ENCODE results near the gene USP15.

Gene USP15

DNA sequence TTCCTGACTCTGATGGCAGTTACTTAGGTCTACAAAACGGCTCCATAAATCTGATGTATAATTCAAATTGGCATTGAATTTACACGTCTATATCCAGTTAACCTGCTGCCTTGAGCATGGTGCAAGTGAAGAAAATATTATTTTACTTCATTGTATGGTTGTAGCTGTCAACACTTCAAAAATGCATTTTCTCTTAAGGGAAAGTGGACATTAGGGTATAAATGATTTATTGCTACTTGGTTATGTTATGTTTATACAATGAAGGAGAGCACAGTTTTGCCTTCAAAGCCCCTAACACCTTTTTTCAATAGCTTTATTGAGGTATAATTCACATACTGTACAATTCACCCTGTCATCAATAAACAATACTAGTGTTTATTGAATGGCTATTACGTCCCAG, 2.0 kb upstream of the USP15 start:
- H3K9me3 ChIP-seq (ENCODE audit: control insufficient read depth, insufficient read depth, low read depth, low read length), result no peaks in the 10 kb centered on the region
- no peaks in the 10 kb centered on the region for H3K36me3 ChIP-seq (ENCODE audit: control insufficient read depth, insufficient read depth, low read length)
- H3K27me3 ChIP-seq (ENCODE audit: control insufficient read depth, insufficient read depth, low read length), result no peaks in the 10 kb centered on the region
- H3K4me3 ChIP-seq (ENCODE audit: low read depth, low read length), result no peak overlapping the region
- H3K4me1 ChIP-seq (ENCODE audit: control insufficient read depth, insufficient read depth, low read length), result peaks cover 11% of the 10 kb centered on the region; the same call in 1 of the 2 replicates
- no peak overlapping the region for H3K9ac ChIP-seq (ENCODE audit: low read length)
- no peak overlapping the region for H3K27ac ChIP-seq (ENCODE audit: low read depth, low read length)

DNA sequence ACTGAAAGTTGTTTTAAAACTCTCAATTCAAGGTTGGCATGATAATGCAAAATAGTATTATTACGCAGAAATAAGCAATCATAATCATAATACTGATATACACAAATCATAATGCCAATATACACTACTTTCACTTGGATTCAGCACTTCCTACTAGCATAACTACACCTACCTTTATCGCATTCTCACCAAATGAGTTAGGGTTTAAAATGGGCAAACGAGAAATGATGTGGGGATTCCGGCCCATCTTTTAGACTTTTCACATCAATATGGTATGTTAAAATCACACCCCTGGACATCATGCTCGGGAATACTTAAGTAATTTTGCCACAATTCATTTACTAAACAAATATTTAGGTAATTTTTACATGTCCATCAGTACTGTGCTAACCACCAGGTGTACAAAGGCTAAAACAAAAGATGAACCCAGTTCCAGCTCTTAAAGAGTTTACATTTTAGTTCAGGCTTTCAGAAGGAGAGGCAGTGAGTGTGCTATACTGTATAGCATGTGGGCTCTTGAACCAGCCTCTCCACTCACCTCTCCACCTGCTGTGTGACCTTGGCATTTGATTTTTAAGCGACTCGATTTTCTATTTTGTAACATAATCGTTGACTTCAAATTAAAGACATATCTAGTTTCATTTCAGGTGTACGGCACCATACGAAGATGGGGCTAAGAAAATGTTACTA, 1.1 kb upstream of the USP15 start:
- Histone ChIP-seq H3K9ac (ENCODE audit: low read length) (peak overlapping the region; percentile 70), H3K4me1 (ENCODE audit: control insufficient read depth, insufficient read depth, low read length) (peaks cover 11% of the 10 kb centered on the region; the same call in 1 of the 2 replicates), H3K9me3 (ENCODE audit: control insufficient read depth, insufficient read depth, low read depth, low read length) (no peaks in the 10 kb centered on the region), H3K4me3 (ENCODE audit: low read depth, low read length) (peak overlapping the region; percentile 100), H3K27me3 (ENCODE audit: control insufficient read depth, insufficient read depth, low read length) (no peaks in the 10 kb centered on the region), H3K36me3 (ENCODE audit: control insufficient read depth, insufficient read depth, low read length) (no peaks in the 10 kb centered on the region), H3K27ac (ENCODE audit: low read depth, low read length) (peak overlapping the region; percentile 16; the same call in 1 of the 2 replicates)

DNA sequence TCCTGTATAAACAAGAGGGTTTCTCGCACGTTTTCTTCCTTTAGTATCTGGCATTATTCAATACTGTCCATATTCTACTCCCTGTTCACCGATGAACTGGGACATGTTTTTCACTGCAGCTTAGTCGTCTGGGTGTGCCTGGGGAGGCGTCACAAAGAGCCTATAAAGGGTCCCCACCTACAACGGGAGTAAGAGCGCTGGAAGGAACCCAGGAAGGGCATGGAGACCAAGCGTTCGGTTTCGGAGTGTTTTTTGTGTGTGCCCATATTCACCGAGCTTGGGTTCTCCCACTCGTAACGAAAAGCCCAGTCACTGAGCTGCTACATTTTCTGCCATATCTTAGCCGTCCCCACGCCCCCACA, 592 bp upstream of the USP15 start:
- Histone ChIP-seq H3K36me3 (ENCODE audit: control insufficient read depth, insufficient read depth, low read length) (no peaks in the 10 kb centered on the region), H3K9me3 (ENCODE audit: control insufficient read depth, insufficient read depth, low read depth, low read length) (no peaks in the 10 kb centered on the region), H3K4me3 (ENCODE audit: low read depth, low read length) (peak overlapping the region; percentile 100), H3K27ac (ENCODE audit: low read depth, low read length) (peak overlapping the region; percentile 16), H3K9ac (ENCODE audit: low read length) (peak overlapping the region; percentile 70), H3K27me3 (ENCODE audit: control insufficient read depth, insufficient read depth, low read length) (no peaks in the 10 kb centered on the region), H3K4me1 (ENCODE audit: control insufficient read depth, insufficient read depth, low read length) (peaks cover 11% of the 10 kb centered on the region; the same call in 1 of the 2 replicates)

DNA sequence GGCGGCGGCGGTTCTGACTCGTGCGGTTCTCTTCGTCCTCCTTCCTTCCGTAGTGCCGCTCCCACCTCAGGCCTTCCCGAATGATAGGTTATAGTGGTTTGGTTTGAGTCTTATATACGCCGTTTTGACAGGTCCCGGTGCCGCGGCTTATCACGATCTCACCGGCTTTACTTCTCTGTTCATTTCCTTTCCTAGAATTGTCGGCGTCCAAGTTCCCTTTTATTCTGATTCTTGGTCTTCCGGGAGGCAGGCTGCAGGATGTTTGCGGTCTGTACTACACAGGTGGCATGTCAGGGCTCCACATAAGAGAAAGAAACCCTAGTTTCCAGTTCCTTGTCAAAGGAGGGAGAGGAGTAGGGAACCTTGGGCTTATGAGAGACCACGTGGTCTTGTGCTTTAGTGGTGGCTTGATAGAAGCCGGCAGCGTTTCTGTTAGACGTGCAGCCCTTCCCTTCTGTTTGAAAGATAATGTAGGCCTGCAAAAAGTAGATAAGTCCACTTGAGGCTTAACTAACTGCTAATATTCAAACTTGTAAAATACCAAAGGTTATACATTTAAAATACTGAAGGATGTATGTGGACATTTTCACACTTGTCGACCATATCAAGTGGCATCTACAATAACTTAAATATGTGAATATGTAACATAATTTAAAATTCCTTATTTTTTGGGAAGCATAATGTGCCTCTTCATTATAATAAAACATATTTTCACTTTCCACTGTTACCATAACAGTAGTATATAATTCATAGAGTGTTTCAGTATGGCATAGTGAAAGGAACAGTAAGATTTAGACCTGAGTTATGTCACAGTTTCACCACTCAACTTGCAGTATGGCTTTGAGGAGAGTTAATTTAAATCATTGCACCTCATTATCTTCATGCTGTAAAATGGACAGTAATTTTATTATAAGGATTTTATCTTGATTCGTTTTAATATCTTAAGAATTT, 804 bp downstream of the USP15 start:
- peak overlapping the region; percentile 100 for H3K4me3 ChIP-seq (ENCODE audit: low read depth, low read length)
- no peaks in the 10 kb centered on the region for H3K9me3 ChIP-seq (ENCODE audit: control insufficient read depth, insufficient read depth, low read depth, low read length)
- peaks cover 11% of the 10 kb centered on the region; the same call in 1 of the 2 replicates for H3K4me1 ChIP-seq (ENCODE audit: control insufficient read depth, insufficient read depth, low read length)
- H3K36me3 ChIP-seq (ENCODE audit: control insufficient read depth, insufficient read depth, low read length), result no peaks in the 10 kb centered on the region
- peak overlapping the region; percentile 10; the same call in 1 of the 2 replicates for H3K27ac ChIP-seq (ENCODE audit: low read depth, low read length)
- H3K27me3 ChIP-seq (ENCODE audit: control insufficient read depth, insufficient read depth, low read length), result no peaks in the 10 kb centered on the region
- peak overlapping the region; percentile 70 for H3K9ac ChIP-seq (ENCODE audit: low read length)

DNA sequence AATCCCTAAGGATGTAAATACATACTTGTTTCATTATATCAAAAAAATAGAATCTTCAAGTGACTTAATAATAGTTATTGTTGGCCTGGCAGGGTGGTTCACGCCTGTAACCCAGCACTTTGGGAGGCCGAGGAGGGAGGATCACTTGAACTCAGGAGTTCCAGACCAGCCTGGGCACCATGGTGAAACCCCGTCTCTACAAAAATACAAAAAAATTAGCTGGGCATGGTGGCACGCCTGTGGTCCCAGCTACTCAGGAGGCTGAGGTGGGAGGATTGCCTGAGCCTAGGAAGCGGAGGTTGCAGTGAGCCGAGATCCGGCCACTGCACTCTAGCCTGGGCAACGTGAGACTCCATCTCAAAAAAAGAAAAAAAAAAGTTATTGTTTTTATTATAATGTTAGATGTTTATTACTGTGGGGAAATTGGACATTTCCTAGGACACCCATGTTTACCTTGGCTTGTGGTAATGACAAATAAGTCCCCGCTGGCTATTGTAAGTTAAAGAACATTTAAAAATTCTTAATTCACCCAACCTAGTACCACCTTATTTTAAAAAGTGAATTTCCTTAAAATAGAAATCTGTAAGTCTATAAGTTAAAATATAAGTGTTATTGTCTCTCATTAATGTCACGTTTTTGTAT, 1.8 kb downstream of the USP15 start:
- no peaks in the 10 kb centered on the region for H3K9me3 ChIP-seq (ENCODE audit: control insufficient read depth, insufficient read depth, low read depth, low read length)
- no peak overlapping the region for H3K9ac ChIP-seq (ENCODE audit: low read length)
- H3K27me3 ChIP-seq (ENCODE audit: control insufficient read depth, insufficient read depth, low read length), result no peaks in the 10 kb centered on the region
- H3K4me3 ChIP-seq (ENCODE audit: low read depth, low read length), result peak overlapping the region; percentile 100; the same call in 1 of the 2 replicates
- no peaks in the 10 kb centered on the region for H3K36me3 ChIP-seq (ENCODE audit: control insufficient read depth, insufficient read depth, low read length)
- H3K4me1 ChIP-seq (ENCODE audit: control insufficient read depth, insufficient read depth, low read length), result peaks cover 11% of the 10 kb centered on the region; the same call in 1 of the 2 replicates
- H3K27ac ChIP-seq (ENCODE audit: low read depth, low read length), result no peak overlapping the region

DNA sequence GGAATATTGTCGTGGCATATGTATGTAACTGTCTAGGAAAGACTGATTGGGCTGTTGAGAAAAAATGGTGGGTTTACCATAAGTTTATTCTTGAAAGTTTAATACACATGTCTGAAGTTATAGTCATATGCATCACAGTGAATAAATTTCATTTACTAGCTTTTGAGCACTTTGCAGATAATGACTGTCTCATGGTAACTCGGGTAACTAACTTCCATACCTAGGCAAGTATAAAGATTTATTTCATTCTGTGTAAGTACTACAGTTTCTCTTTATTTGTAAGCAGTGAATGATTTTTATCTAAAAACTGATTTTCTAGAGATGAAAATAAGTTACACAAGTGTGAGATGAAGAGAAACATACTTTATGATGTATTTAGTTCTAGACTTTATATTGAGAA, 3.0 kb downstream of the USP15 start:
- Histone ChIP-seq H3K36me3 (ENCODE audit: control insufficient read depth, insufficient read depth, low read length) (no peaks in the 10 kb centered on the region), H3K27me3 (ENCODE audit: control insufficient read depth, insufficient read depth, low read length) (no peaks in the 10 kb centered on the region), H3K9me3 (ENCODE audit: control insufficient read depth, insufficient read depth, low read depth, low read length) (no peaks in the 10 kb centered on the region), H3K4me3 (ENCODE audit: low read depth, low read length) (no peak overlapping the region), H3K4me1 (ENCODE audit: control insufficient read depth, insufficient read depth, low read length) (peaks cover 5% of the 10 kb centered on the region; the same call in 1 of the 2 replicates), H3K27ac (ENCODE audit: low read depth, low read length) (no peak overlapping the region), H3K9ac (ENCODE audit: low read length) (no peak overlapping the region)

DNA sequence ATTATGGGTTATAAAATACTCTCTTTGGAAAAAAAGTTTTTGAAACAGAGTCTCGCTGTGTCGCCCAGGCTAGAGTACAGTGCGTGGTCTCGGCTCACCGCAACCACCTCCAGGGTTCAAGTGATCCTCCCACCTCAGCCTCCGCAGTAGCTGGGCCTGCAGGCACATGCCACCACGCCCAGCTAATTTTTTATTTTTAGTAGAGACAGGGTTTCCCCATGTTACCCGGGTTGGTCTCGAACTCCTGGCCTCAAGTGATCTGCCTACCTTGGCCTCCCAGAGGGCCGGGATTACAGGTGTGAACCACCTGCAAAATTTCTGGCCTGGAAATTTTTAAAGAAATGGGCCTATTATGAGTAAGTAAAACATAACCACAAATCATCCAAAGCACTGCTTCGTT, 3.8 kb downstream of the USP15 start:
- no peaks in the 10 kb centered on the region for H3K9me3 ChIP-seq (ENCODE audit: control insufficient read depth, insufficient read depth, low read depth, low read length)
- no peaks in the 10 kb centered on the region for H3K27me3 ChIP-seq (ENCODE audit: control insufficient read depth, insufficient read depth, low read length)
- H3K4me1 ChIP-seq (ENCODE audit: control insufficient read depth, insufficient read depth, low read length), result peaks cover 3% of the 10 kb centered on the region; the same call in 1 of the 2 replicates
- no peak overlapping the region for H3K4me3 ChIP-seq (ENCODE audit: low read depth, low read length)
- no peaks in the 10 kb centered on the region for H3K36me3 ChIP-seq (ENCODE audit: control insufficient read depth, insufficient read depth, low read length)
- no peak overlapping the region for H3K27ac ChIP-seq (ENCODE audit: low read depth, low read length)
- no peak overlapping the region for H3K9ac ChIP-seq (ENCODE audit: low read length)

DNA sequence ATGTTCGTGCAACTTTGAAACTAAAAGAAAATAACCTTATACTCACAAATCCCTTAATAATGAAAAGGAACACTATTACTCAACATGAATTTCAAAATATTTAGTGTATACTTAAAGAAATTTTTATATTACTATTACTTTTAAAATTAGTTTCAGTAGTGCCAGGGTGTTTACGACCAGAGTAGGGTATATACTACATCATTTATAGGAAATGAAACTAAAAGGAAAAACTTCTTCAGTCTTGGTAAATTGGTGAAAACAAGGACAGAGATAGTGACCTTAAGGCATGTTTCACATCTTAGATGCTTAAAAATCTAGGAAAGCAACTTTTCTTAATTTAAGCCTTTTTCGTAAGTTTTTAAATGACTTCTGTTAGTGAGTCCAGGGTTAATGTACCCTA, 4.5 kb downstream of the USP15 start:
- H3K27ac ChIP-seq (ENCODE audit: low read depth, low read length), result no peak overlapping the region
- no peak overlapping the region for H3K9ac ChIP-seq (ENCODE audit: low read length)
- H3K36me3 ChIP-seq (ENCODE audit: control insufficient read depth, insufficient read depth, low read length), result no peaks in the 10 kb centered on the region

DNA sequence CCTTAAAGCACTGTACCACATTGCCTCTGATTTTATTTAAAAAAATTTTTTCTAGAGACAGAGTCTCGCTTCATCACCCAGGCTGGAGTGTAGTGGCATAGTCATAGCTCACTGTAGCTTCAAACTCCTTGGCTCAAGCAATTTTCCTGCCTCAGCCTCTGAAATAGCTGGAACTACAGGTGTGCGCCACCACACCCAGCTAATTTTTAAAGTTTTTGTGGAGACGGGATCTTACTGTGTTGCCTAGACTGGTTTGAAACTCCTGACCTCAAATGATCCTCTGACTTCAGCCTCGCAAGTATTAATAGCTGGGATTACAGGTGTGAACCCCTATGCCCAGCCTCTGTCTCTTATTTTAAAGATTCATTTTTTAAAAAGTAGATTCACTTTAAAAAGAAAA, 5.3 kb downstream of the USP15 start:
- H3K9ac ChIP-seq (ENCODE audit: low read length), result no peak overlapping the region
- H3K9me3 ChIP-seq (ENCODE audit: control insufficient read depth, insufficient read depth, low read depth, low read length), result no peaks in the 10 kb centered on the region
- H3K27ac ChIP-seq (ENCODE audit: low read depth, low read length), result no peak overlapping the region
- H3K36me3 ChIP-seq (ENCODE audit: control insufficient read depth, insufficient read depth, low read length), result no peaks in the 10 kb centered on the region
- H3K4me1 ChIP-seq (ENCODE audit: control insufficient read depth, insufficient read depth, low read length), result no peaks in the 10 kb centered on the region
- H3K27me3 ChIP-seq (ENCODE audit: control insufficient read depth, insufficient read depth, low read length), result no peaks in the 10 kb centered on the region
- no peak overlapping the region for H3K4me3 ChIP-seq (ENCODE audit: low read depth, low read length)

More for the DNA sequence above, 4.5 kb downstream of the USP15 start:
- no peaks in the 10 kb centered on the region for H3K27me3 ChIP-seq (ENCODE audit: control insufficient read depth, insufficient read depth, low read length)
- H3K9me3 ChIP-seq (ENCODE audit: control insufficient read depth, insufficient read depth, low read depth, low read length), result no peaks in the 10 kb centered on the region
- no peak overlapping the region for H3K4me3 ChIP-seq (ENCODE audit: low read depth, low read length)
- H3K4me1 ChIP-seq (ENCODE audit: control insufficient read depth, insufficient read depth, low read length), result no peaks in the 10 kb centered on the region

DNA sequence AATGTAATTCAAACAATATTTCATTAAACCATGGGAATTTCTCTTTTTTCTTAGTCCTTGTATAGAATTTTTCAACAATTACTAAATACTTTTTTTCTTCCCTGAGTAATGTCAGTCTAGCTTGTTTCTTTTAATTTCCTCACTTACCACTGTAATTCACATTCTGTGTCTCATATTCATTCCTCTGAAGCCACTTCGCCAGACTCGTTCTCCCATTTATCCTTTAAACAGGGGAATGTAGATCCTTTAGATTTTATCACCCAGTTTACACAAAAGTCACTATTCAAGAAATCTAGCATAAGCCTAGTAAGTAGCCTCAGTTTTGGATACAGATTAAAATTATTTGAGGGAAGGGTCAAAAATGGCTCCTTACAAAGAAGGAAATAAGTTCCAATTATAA, 6.8 kb downstream of the USP15 start:
- Histone ChIP-seq H3K36me3 (ENCODE audit: control insufficient read depth, insufficient read depth, low read length) (no peaks in the 10 kb centered on the region), H3K4me1 (ENCODE audit: control insufficient read depth, insufficient read depth, low read length) (no peaks in the 10 kb centered on the region), H3K27ac (ENCODE audit: low read depth, low read length) (no peak overlapping the region), H3K4me3 (ENCODE audit: low read depth, low read length) (no peak overlapping the region), H3K27me3 (ENCODE audit: control insufficient read depth, insufficient read depth, low read length) (no peaks in the 10 kb centered on the region), H3K9me3 (ENCODE audit: control insufficient read depth, insufficient read depth, low read depth, low read length) (no peaks in the 10 kb centered on the region), H3K9ac (ENCODE audit: low read length) (no peak overlapping the region)
